T-helper 2 cell treated with Interferon-gamma antibody and Interleukin-4, amounts not matched to agents 100 ng/mL and 5 ng/mL, for 36 hours (primary cell): ENCODE results near the gene CCL24. TPM values are rescaled to one million over a fixed set of nuclear protein-coding genes. Genes with fewer than 3 reads are reported as not detected.
"Not testable (repeated sequence)": the region's sequence is repeated elsewhere in the genome, so short reads cannot be mapped to it uniquely, and the experiment has no call there.

Experiments used
- intact Hi-C: fragments of 100-400 bp; cut with micrococcal nuclease; formaldehyde crosslinking; loops from one replicate; pipeline ENCODE4 v1.15.1; 2023
- total RNA-seq: library from RNA; stranded (reverse); gene quantifications from 2 replicates; pipeline ENCODE4 v1.2.3, GENCODE V29; 2022

Gene CCL24
- total RNA-seq, 1 donor from 2014 or later = not detected

- intact Hi-C loops = not testable (repeated sequence)
Observed at GRCh38 chr7:75783058-75783457, 30.5 kb downstream of the CCL24 start.

- intact Hi-C loops = not testable (repeated sequence)
Observed at GRCh38 chr7:75780647-75781273, 32.8 kb downstream of the CCL24 start.

- intact Hi-C loops = not testable (repeated sequence)
Observed at GRCh38 chr7:75779516-75779915, 34.1 kb downstream of the CCL24 start.

- intact Hi-C loops = not testable (repeated sequence)
Observed at GRCh38 chr7:75779035-75779434, 34.6 kb downstream of the CCL24 start.

- intact Hi-C loops = no loop called here
Observed at GRCh38 chr7:75776295-75776971, 37.2 kb downstream of the CCL24 start.

GRCh38 chr7:75773958-75774357 is 39.6 kb downstream of the CCL24 start:
- intact Hi-C loops = not testable (repeated sequence)

GRCh38 chr7:75772081-75773077 is 41.2 kb downstream of the CCL24 start, which contains the start of gene CCL26:
TSS of gene CCL26 (minus strand) at chr7:75772211. CDS start at chr7:75772176, 35 bp downstream.
- intact Hi-C loops = no loop called here

- intact Hi-C loops = no loop called here
Observed at GRCh38 chr7:75771224-75771623, 42.4 kb downstream of the CCL24 start.

GRCh38 chr7:75762350-75762917 is 51.2 kb downstream of the CCL24 start:
- intact Hi-C loops = no loop called here

- intact Hi-C loops = not testable (repeated sequence)
Observed at GRCh38 chr7:75761801-75762200, 51.8 kb downstream of the CCL24 start.

Other genes starting within 250 kb of the CCL24 start
- gene HIP1, start 74.9 kb downstream of the CCL24 start, total RNA-seq = 3.4 and 4.3 TPM in 2 replicates
- not detected in 2 replicates for gene CCL26, start 41.6 kb downstream of the CCL24 start, total RNA-seq
- 46.2 and 48.9 TPM in 2 replicates for gene RHBDD2, start 65.2 kb upstream of the CCL24 start, total RNA-seq
- 49.4 and 53.8 TPM in 2 replicates for gene POR, start 101.3 kb upstream of the CCL24 start, total RNA-seq
- gene TMEM120A, start 180.8 kb upstream of the CCL24 start, total RNA-seq = 21.3 and 28.7 TPM in 2 replicates
- gene STYXL1, start 234.2 kb upstream of the CCL24 start, total RNA-seq = 30.2 and 32.2 TPM in 2 replicates
- gene MDH2, start 234.3 kb upstream of the CCL24 start, total RNA-seq = 179 and 182 TPM in 2 replicates